NCI-H2171 (cell line): ENCODE data around the gene AHCYL2.
A peak's percentile ranks its signal among the peaks of the same experiment; 100 is the strongest.
"Not testable (repeated sequence)": the region's sequence is repeated elsewhere in the genome, so short reads cannot be mapped to it uniquely, and the experiment has no call there.

ENCODE experiments used
- DNase-seq: peaks from one replicate; lab custom pipeline; 2025; lab: John Stamatoyannopoulos, UW

The AHCYL2 gene

DNA sequence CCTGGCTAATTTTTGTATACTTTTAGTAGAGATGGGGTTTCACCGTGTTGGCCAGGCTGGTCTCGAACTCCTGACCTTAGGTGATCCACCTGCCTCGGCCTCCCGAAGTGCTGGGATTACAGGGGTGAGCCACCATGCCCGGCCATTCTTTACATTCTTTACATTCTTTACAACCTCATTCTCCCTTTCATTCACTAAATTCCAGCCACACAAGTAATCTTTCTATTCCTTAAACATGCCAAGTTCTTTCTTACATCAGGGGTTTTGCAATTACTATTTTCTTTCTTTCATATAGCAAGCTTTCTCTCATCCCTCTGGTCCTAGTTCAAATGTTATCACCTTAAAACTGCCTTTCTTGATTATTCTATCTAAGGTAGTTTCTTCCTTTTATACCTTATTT, 128.3 kb downstream of the AHCYL2 start:
- DNase-seq: not testable (repeated sequence)

DNA sequence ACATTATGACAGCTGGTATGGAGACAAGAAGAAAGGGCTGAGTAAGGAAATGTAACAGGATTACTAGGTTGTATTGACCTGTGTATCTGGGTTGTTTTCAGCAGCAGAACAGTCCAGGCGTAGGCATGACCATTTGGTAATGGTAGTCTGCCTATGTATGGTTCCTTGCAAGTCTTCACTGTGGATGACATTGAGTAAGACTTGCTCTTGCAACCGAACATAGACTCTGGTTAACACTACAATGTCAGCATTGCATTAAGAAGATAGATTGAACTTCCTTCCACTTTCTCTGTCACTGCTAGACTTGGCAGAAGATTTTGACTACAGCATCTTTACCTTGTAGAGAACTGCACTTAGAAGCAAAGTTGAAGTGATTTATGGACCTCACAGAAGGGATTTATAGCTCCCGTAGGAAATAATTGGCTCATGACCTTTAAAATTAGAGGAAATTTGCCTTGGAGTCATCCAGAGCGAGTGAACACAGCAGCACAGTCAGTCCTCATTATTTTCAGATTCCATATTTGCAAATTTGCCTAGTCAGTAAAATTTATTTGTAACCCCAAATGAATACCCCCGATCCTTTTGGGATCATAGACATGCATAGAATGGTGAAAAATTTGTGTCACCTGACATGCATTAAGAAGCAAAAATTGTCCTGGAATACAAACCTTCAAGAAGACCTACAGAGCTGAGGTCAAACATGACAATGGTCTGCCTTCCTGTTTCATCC, 129.8 kb downstream of the AHCYL2 start:
- no peak for DNase-seq

DNA sequence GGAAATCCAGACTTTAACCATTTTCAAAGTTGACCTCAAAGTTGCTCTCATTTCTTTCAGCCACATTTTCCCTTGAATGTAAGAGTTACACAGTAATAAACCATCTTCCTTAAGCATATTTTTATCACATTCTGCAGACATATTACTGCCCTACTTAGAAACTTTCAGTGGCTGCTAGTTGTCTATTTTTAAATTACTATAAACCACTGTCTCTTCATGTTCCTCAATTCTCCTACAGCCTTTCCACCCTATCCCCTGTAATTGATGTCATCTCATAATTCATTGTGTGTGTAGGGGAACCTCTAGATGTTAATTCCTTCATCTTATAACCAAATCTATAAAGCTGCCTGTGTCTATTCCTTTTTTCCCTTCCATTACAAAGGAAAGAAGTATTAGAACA, 131.3 kb downstream of the AHCYL2 start:
- no peak for DNase-seq

DNA sequence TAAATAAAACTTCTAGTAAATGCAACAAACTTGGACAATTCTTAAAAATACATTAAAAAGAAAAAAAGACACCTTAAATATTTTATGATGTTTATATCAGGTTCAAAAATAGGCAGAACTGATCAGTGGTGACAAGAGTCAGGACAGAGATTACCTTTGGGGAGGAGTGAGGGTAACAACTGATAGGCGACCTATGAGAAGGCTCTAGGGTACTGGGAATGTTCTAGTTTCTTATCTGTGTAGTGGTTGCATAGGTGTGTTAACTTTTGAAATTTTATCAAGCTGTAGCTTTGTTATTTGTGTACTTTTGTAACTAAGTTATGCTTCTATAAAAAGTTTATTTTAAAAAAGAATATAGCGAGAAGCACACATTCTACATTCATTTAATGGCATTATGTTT, 134.3 kb downstream of the AHCYL2 start:
- no peak for DNase-seq

GRCh38 chr7:129359638-129360037, 134.8 kb downstream of the AHCYL2 start:
- no peak for DNase-seq

DNA sequence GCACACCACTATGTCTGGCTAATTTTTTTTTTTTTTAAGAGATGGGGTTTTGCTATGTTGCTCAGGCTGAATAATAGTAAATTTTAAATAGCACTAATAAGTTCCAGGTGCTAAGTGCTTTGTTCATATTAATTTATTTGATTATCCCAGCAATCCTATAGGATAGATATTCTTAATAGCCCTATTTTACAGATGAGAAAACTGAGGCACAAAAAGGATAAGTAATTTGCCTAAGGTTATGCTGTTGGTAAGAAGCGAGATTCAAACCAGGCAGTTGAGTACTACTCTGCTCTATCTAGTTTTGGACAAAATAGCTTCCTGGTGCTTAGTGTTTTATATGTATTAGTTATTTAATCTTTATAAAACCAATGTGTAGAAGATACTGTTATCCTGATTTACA, 136.9 kb downstream of the AHCYL2 start:
- DNase-seq: no peak

DNA sequence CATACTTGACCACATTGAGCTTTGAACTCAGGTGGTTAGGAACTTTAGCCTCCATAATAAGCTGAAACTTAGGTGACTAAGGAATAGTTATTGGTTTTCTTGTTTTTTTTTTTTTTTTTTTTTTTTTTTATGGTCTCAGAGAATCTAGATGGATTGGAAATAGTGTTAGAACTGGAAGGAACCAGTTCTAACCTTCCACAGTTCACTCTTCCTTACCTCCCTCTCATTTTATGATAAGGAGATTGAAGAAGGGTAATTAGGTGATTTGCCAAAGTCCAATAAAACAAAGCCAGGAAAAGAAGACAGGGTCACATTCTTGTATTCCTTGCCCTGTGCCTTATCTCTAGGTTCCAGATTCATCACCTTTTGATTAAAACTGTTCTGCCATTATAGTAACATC, 137.7 kb downstream of the AHCYL2 start:
- DNase-seq: no peak

- DNase-seq: no peak
These were observed 142.5 kb downstream of the AHCYL2 start for GRCh38 chr7:129367349-129367699.

- peak; percentile 54 for DNase-seq
These were observed 143.0 kb downstream of the AHCYL2 start for GRCh38 chr7:129367700-129368388.

DNA sequence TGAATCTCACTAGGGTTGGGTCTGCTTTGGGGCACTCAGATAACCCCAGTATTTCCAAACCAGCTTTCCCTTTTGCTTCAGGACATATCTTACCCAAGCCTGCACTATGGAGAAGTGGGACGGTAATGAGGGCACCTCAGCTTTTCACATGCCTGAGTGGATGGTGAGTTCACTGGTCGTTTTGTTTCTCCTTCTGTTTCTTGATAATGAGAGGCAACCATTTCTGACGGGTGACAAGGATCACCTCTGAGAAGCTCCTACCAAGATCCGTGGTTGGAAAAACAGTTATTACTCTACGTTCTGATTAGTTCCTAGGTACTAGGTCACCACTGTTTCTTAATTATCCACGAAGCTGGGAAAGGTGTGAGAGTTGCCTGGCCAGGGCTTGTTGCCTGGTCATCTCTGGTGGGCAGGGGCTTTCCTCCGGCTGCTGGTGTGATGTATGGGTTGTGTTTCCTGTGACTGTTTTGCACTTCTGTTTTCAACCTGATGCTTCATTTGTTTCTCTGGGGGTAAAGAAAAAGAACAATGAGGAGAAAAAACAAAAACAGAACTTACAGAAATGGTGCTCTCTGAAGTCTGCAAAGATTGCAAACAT, 143.7 kb downstream of the AHCYL2 start:
- DNase-seq: no peak

DNA sequence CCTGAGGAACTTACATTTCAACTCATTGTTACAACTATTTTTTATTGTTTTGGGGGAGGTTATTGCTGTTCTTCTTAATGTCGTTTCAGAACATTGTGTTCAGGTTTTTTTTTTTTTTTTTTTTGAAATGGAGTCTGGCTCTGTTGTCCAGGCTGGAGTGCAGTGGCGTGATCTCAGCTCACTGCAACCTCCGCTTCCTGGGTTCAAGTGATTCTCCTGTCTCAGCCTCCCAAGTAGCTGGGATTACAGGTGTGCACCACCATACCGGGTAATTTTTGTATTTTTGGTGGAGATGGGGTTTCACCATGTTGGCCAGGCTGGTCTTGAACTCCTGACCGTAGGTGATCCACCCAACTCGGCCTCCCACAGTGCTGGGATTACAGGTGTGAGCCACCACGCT, 144.6 kb downstream of the AHCYL2 start:
- DNase-seq: not testable (repeated sequence)

DNA sequence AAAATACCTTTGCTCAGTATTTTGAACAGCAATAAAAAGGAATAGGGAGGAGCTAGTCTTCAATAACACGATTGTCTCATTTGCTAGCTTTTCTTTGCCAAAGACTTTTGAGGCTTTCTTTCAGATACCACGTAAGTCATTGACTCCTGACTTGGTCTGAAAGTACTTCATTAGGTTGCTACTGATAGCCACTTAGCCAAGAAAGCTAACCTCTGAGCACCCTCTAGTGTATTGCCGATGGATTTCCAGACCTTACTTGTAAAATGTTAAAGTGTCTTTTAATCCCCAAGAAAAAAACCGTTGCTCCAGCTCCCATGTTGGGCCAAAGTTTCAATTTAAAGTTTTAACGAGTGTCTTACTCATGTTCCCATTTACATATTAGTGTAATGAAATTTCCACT, 146.0 kb downstream of the AHCYL2 start:
- no peak for DNase-seq

- DNase-seq: no peak
These were observed 146.7 kb downstream of the AHCYL2 start for GRCh38 chr7:129371487-129371886.

GRCh38 chr7:129373651-129374428, 149.0 kb downstream of the AHCYL2 start:
- DNase-seq: no peak

DNA sequence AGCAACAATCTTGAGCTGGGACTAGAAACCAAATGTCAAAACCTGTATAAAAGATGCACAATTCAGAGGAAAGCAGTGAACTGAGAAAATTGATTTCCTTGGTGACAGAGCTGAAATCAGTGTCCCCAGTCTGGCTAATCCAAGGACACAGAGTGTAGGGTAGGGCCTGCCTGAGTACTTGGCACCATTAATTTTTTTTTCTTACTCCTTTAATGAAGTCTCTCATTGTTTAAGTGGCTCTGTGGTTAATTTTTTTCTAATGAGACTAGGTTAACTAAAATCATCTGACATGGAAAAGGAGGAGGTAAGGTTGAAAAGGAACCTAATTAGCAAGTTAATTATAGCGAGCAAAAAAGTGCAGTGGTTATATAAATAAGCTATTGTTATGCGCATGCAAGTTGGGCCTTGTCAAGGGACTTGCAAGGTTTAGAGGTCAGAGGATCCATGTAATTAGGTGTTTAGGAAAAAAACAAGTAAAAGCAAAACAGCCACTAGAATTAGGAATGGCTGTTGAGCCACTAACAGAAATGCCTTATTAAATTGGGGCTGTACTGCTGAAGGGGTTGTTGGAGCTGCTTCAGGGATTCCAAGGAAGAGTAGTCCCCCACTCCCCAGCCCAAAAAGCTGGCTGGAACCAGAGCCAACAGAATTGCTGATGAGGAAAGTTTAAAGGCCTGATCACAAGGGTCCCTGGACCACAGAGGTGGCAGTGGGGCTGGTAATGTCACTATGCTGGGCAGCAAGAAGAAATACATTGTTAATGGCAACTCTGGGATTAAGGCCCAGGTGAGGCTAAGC, 150.5 kb downstream of the AHCYL2 start:
- DNase-seq: no peak

GRCh38 chr7:129376076-129376777, 151.4 kb downstream of the AHCYL2 start:
- DNase-seq: peak; percentile 3

DNA sequence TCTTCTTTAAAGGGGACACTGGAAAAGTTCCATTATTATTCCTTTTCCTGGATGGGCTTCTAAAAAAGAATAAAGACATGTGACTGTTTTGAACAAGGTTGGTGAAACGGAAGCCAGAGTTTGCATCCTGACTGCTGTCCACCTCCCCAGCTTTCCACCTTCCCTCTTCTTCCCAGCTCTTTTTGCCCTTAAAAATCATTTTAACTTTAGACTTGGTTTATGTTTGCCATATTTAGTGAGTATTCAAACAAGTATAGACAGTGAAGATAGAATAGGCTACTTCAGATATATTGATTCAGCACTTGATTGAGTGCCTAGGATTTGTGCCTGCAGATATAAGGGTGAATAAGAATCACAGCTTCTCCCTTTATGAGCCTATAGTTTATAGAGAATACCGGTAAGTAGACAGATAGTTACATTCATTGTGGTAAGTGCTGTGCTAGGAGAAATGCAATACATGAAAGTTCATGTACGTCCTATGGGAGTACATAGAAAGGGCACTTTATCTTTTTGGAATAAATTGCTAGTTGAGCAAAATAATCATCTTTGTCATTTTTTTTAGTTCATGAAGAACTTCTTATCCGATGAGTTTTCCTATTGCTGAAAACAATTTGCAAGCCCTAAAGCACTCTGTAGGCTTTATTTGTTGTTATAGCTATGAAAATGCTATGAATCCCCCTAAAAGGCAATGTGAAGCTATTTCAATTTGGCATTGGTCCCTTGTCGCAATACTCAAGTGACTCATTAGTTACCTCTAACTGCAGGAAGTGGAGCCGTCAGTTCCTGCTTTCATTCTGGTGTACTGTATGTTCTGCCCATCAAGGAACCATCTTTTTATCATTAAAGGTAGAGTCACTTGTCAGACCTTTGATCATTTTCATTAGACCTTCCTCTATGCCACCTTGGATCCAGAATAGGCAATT, 152.2 kb downstream of the AHCYL2 start:
- DNase-seq: no peak

- no peak for DNase-seq
These were observed 157.1 kb downstream of the AHCYL2 start for GRCh38 chr7:129381710-129382484.

- DNase-seq: no peak
These were observed 158.8 kb downstream of the AHCYL2 start for GRCh38 chr7:129383542-129384132.
